GM21528 (cell line): Measurements from ENCODE around the gene MED25.

ENCODE experiments used
- ATAC-seq: cut with Tn5 transposase; IDR thresholded peaks from one replicate; pipeline ENCODE4 v1.9.1; 2021; ENCODE audit warnings: mild to moderate bottlenecking, moderate library complexity; ENCODE audit not compliant: unreplicated experiment, low FRiP score

The MED25 gene

GRCh38 chr19:49817964-49818648 is at the start of gene MED25:
Gene MED25 (plus strand): TSS chr19:49818289. CDS start chr19:49818342, 53 bp downstream.
- peak; percentile 67 for ATAC-seq

- no peak for ATAC-seq
These were observed 47.6 kb upstream of the MED25 start for GRCh38 chr19:49770529-49770928.

- no peak for ATAC-seq
These were observed 46.4 kb upstream of the MED25 start for GRCh38 chr19:49771674-49772139.

GRCh38 chr19:49772850-49773432 is 45.1 kb upstream of the MED25 start:
- no peak for ATAC-seq

- no peak for ATAC-seq
These were observed 44.3 kb upstream of the MED25 start for GRCh38 chr19:49773663-49774350.

DNA sequence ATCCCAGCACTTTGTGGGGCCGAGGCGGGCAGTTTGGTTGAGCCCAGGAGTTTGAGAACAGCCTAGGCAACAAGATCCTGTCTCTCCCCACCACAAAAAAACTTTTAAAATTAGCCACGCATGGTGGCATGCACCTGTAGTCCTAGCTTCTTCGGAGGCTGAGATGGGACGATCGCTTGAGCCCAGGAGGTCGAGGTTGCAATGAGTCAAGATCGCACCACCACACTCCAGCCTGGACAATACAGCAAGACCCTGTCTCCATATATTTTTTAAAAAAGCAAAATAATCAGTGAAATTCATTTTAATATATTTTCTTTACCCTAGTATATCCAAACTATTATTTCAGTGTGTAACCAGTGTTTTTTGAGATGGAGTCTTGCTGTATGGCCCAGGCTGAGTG is 43.1 kb upstream of the MED25 start:
- no peak for ATAC-seq

- no peak for ATAC-seq
These were observed 42.2 kb upstream of the MED25 start for GRCh38 chr19:49775742-49776370.

DNA sequence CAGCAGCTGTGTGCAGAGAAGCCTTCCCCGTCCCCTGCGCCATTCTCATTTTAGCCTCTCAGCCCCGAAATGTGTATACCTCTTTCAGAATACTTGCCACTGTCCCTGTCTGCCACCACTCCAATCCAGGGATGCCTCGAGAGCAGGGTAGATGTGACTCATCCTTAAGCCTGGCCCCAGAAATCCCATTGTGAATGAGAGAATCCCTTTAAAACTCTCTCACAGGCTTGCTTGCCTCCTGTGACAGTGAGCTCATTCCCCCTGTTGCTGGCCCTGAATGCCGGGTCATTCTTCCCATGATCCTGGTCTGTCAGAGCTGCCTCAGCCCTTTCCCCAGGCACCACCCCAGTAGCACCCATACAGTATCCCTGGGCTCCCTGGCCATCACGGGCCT is 41.7 kb upstream of the MED25 start:
- no peak for ATAC-seq

DNA sequence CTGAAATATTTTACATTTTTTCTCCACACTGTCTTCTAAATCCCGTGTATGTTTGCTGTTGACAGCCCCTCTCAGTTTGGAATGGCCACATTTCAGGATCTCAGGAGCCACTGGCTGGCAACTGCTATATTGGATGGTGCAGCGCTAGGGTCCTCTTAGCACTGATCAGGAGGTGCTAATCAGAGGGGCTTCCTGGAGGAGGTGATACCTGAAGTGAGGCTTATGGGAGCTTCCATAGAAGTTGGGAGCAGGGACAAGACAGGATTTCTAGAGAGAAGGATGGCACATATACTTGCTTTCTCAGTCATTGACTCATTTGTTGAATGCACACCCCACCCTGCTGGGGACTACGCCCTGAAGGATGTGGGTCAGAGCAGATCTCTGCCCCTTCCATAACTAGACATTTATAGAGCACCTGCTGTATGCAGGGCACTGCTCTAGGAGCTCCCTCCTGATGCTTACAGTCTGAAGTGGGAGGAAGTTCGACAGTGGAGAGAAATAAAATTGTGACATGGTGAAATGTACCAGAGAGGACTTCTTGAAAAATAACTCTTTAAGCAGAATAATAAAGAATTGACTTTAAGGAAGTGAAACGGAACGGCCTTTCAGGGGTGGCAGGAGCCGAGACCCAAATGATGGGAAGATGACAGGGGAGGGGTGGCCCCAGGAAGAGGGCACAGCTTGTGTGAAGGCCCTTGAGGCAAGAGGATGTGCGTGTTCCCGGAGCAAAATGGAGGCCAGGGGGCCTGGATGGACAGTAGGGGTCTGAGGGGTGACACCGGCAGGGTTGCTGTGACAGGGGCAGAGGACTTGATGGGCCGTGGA is 38.1 kb upstream of the MED25 start:
- no peak for ATAC-seq

GRCh38 chr19:49780861-49781260 is 37.2 kb upstream of the MED25 start:
- ATAC-seq, result no peak

DNA sequence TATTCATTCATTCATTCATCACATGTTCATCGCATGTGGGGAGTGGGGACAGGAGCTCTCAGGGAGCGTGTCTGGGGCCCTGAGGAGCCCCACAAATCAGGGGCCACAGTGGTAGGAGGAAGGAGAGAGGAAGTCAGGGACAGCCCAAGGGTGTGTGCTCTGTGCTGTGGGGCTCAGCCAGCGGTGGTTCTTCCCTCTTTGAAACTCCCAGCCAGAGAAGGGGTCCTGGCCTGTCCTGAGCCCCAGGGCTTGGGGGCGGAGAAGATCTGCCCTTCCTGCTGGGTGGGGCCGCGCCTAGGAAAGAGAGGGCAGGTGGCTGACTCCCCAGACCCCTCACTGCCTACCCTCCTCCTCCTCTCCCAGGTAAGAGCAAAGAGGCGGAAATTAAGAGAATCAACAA is 36.7 kb upstream of the MED25 start:
- ATAC-seq, result no peak

DNA sequence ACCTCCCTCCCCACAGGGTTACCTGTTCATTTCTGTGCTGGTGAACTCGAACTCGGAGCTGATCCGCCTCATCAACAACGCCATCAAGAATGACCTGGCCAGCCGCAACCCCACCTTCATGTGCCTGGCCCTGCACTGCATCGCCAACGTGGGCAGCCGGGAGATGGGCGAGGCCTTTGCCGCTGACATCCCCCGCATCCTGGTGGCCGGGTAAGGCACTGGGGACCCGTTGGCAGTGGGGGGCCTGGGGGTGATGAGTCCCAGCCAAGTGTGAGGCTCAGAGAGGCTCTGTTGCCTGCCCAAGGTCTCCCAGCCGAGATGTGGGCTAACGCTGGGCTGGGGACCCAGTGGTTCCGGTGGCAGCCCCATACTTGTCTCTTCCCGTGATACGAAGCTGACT is 35.6 kb upstream of the MED25 start:
- no peak for ATAC-seq

DNA sequence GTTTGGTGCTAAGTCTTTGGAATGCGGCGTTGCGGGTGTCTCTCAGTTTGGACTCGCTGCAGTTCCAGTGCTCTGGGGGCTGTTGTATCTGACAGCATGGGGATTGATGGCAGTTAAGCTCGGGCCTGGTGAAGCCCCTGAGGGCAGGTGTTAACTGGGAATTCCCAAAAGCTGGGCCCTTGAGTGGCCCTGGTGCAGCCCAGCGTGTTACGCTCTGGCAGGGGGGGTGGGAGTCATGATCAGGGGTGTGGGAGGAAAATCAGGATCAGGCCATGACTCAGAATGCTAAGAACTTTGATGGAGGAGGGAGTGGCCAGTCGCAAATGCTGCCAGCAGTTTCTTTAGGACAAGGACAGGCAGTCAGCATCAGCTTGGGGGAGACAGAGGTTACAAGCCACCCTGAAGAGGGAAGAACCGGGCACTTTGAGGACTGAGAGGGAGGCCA is 31.7 kb upstream of the MED25 start:
- ATAC-seq, result no peak

DNA sequence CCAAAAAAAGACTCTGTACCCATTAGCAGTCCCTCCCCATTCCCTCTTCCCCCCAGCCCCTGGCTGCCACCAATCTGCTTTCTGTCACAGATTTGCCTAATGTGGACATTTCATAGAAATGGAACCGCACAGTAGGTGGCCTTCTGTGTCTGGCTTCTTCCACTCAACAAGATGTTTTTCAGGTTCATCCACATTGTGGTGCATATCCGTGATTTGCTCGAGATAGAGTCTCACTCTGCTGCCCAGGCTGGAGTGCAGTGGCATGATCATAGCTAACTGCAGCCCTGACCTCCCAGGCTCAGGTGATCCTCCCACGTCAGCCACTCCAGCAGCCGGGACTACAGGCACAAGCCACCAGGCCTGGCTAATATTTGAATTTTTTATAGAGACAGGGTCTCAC is 30.3 kb upstream of the MED25 start:
- ATAC-seq, result no peak

- ATAC-seq, result no peak
These were observed 29.2 kb upstream of the MED25 start for GRCh38 chr19:49788857-49789256.

- ATAC-seq, result no peak
These were observed 27.2 kb upstream of the MED25 start for GRCh38 chr19:49790866-49791265.

DNA sequence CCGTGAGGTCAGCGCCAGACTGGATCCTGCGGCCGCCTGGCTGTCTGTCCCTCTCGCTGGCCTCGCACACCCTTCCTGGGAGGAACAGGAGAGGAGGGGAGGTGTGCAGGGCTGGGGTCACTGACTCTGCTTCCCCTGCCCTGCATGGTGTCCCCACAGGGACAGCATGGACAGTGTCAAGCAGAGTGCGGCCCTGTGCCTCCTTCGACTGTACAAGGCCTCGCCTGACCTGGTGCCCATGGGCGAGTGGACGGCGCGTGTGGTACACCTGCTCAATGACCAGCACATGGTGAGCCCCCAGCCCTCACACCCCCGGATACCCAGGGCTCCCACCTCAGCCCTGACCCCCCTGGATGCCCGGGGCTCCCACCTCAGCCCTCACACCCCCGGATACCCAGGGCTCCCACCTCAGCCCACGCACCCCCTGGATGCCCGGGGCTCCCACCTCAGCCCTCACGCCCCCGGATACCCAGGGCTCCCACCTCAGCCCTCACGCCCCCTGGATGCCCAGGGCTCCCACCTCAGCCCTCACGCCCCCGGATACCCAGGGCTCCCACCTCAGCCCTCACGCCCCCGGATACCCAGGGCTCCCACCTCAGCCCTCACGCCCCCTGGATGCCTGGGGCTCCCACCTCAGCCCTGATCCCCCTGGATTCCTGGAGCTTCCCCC is 26.2 kb upstream of the MED25 start:
- ATAC-seq, result no peak

GRCh38 chr19:49792829-49793560 is 25.1 kb upstream of the MED25 start:
- ATAC-seq, result no peak

DNA sequence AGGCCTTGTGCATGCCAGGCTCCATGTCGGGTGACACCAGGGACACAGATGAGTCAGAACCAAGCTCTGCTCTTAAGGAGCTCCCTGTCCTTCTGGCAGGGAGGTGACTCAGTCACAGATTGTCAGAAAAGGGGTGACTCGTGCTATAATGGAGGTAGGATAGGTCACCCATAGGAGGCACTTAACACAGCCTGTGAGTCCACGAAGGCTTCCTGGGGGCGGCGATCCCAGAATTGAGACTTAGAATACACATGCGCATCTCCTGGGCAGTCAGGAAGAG is 24.6 kb upstream of the MED25 start:
- no peak for ATAC-seq
